ENCODE data around the gene PLCL2. TPM values are rescaled to one million over a fixed set of nuclear protein-coding genes. Genes with fewer than 3 reads are reported as not detected.
A peak's percentile ranks its signal among the peaks of the same experiment; 100 is the strongest.

The PLCL2 gene
- total and polyA plus RNA-seq, 2 donors (not counting 1 experiment from before 2014, with no cell fraction given), result 21.7 to 55.2 TPM

DNA sequence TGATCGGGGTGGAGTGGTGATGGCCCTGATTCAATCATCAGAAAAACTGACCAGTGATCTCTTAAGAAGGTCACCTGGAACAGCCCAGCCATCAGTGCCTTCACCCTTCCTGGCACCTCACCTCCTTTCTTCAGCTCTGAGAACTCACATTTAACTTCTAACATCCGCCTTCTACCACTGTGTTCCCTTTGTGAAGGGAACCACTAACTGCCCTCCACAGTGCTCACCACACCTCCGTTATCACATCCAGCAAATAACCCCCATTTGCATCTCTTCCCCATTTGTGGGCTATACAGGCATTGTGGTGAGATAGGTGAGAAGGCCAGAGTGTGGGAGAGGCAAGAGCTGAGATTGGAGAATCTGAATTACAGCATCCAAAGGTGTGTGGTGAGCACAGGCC, 107.4 kb downstream of the PLCL2 start:
- DNase-seq (no peak), ATAC-seq (ENCODE audit: low read depth) (no peak)
- no peak overlapping the region for H3K4me3 ChIP-seq (ENCODE audit: control extremely low read depth in 1 of 5, extremely low read depth in 1 of 5, insufficient read depth in 1 of 5, low read depth in 2 of 5, low read length in 4 of 5)
- no peaks in the 10 kb centered on the region for H3K36me3 ChIP-seq (replicated peaks in 1 of 2; ENCODE audit: control extremely low read depth in 1 of 2, control insufficient read depth in 1 of 2, extremely low read depth in 1 of 2, insufficient read depth in 2 of 2, low read length in 1 of 2)
- H3K9me3 ChIP-seq (ENCODE audit: control extremely low read depth in 1 of 3, control insufficient read depth in 2 of 3, insufficient read depth in 1 of 3, low read length in 2 of 3), result no peaks in the 10 kb centered on the region
- H3K4me1 ChIP-seq (ENCODE audit: control insufficient read depth in 2 of 2, insufficient read depth in 2 of 2, low read length in 2 of 2), result peaks cover 19 to 23% of the 10 kb centered on the region in 2 donors
- peaks cover 87% of the 10 kb centered on the region for H3K79me2 ChIP-seq (ENCODE audit: control insufficient read depth, insufficient read depth, low read length)
- ChIA-PET CTCF (no interaction called here), POLR2A (no interaction called here)
- no peak for TF ChIP-seq EZH2 (IDR thresholded peaks at IDR 0.05; ENCODE audit: borderline replicate concordance, insufficient read depth, low read depth, low read length, poor library complexity, severe bottlenecking)
- TF ChIP-seq, protein P1, sequence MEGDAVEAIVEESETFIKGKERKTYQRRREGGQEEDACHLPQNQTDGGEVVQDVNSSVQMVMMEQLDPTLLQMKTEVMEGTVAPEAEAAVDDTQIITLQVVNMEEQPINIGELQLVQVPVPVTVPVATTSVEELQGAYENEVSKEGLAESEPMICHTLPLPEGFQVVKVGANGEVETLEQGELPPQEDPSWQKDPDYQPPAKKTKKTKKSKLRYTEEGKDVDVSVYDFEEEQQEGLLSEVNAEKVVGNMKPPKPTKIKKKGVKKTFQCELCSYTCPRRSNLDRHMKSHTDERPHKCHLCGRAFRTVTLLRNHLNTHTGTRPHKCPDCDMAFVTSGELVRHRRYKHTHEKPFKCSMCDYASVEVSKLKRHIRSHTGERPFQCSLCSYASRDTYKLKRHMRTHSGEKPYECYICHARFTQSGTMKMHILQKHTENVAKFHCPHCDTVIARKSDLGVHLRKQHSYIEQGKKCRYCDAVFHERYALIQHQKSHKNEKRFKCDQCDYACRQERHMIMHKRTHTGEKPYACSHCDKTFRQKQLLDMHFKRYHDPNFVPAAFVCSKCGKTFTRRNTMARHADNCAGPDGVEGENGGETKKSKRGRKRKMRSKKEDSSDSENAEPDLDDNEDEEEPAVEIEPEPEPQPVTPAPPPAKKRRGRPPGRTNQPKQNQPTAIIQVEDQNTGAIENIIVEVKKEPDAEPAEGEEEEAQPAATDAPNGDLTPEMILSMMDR (IDR thresholded peaks at IDR 0.05), result no peak
- no peaks in the 10 kb centered on the region for H3K27me3 Mint-ChIP-seq
- intact Hi-C loops (cut with micrococcal nuclease), result no loop called here
- H3K4me2 ChIP-seq (replicated peaks; ENCODE audit: low read depth, low read length, poor library complexity, severe bottlenecking), result no peak overlapping the region
- peaks cover 65% of the 10 kb centered on the region for H4K20me1 ChIP-seq (ENCODE audit: control insufficient read depth, insufficient read depth, low read length, poor library complexity, severe bottlenecking)
- no peaks in the 10 kb centered on the region for H3K27me3 ChIP-seq (replicated peaks in 1 of 4; ENCODE audit: control extremely low read depth in 1 of 4, control insufficient read depth in 3 of 4, insufficient read depth in 4 of 4, low read length in 3 of 4)
- no peak overlapping the region for H2AFZ ChIP-seq (ENCODE audit: insufficient read depth, low read depth, low read length, poor library complexity, severe bottlenecking)
- no peaks in the 10 kb centered on the region for H3K9me3 Mint-ChIP-seq (ENCODE audit: insufficient read depth)
- peaks cover 77% of the 10 kb centered on the region for H3K4me1 Mint-ChIP-seq
- no peak overlapping the region for H3K27ac ChIP-seq (ENCODE audit: low read length in 2 of 2)
- H3K9ac ChIP-seq (ENCODE audit: low read length), result no peak overlapping the region
- H3K27ac Mint-ChIP-seq, result peak overlapping the region; percentile 3
- 92% methylated on average over 2 of the region's 3 CpGs for WGBS (ENCODE audit: insufficient coverage)
- no peak overlapping the region for H3K4me3 Mint-ChIP-seq

DNA sequence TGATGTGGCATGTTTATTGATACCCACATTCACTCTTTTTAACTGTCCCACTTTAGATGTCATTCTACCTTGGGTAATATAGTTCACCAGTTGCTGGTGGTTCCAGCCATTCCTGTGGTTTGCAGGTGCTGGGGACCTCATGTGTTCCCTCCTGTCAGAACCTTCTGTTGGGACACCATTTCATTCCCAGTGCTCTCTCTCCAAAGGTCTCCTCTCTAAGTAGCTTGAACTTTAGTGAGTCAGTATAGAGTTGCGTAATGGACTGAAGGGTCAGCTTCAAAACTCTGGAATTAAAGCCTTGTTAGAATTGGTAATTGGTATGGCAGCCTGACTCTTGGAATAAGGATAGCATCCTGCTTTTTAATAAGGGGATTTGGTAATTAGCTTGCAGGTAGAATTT, 108.5 kb downstream of the PLCL2 start:
- no peaks in the 10 kb centered on the region for H3K36me3 ChIP-seq (replicated peaks in 1 of 2; ENCODE audit: control extremely low read depth in 1 of 2, control insufficient read depth in 1 of 2, extremely low read depth in 1 of 2, insufficient read depth in 2 of 2, low read length in 1 of 2)
- CTCF ChIA-PET, result interaction anchor here (1.2 kb wide), 1 partner anchor 37 kb away, joined by 3 read pairs; no protein-coding TSS in a partner anchor
- H3K27me3 ChIP-seq (replicated peaks in 1 of 4; ENCODE audit: control extremely low read depth in 1 of 4, control insufficient read depth in 3 of 4, insufficient read depth in 4 of 4, low read length in 3 of 4), result no peaks in the 10 kb centered on the region
- H4K20me1 ChIP-seq (ENCODE audit: control insufficient read depth, insufficient read depth, low read length, poor library complexity, severe bottlenecking), result peaks cover 68% of the 10 kb centered on the region
- TF ChIP-seq, protein P1 (IDR thresholded peaks at IDR 0.05), result no peak
- TF ChIP-seq EZH2 (IDR thresholded peaks at IDR 0.05; ENCODE audit: borderline replicate concordance, insufficient read depth, low read depth, low read length, poor library complexity, severe bottlenecking), result no peak
- ATAC-seq (ENCODE audit: low read depth), result no peak
- no peak overlapping the region for H3K27ac ChIP-seq (ENCODE audit: low read length in 2 of 2)
- Mint-ChIP-seq H3K27me3 (no peaks in the 10 kb centered on the region), H3K4me3 (no peak overlapping the region), H3K9me3 (ENCODE audit: insufficient read depth) (no peaks in the 10 kb centered on the region), H3K27ac (no peak overlapping the region), H3K4me1 (peaks cover 76% of the 10 kb centered on the region)
- H3K4me2 ChIP-seq (replicated peaks; ENCODE audit: low read depth, low read length, poor library complexity, severe bottlenecking), result no peak overlapping the region
- H2AFZ ChIP-seq (ENCODE audit: insufficient read depth, low read depth, low read length, poor library complexity, severe bottlenecking), result no peak overlapping the region
- H3K9me3 ChIP-seq (ENCODE audit: control extremely low read depth in 1 of 3, control insufficient read depth in 2 of 3, insufficient read depth in 1 of 3, low read length in 2 of 3), result no peaks in the 10 kb centered on the region
- H3K9ac ChIP-seq (ENCODE audit: low read length), result no peak overlapping the region
- peaks cover 19 to 26% of the 10 kb centered on the region in 2 donors for H3K4me1 ChIP-seq (ENCODE audit: control insufficient read depth in 2 of 2, insufficient read depth in 2 of 2, low read length in 2 of 2)
- 100% methylated on average over 1 of the region's 1 CpG for WGBS (ENCODE audit: insufficient coverage)
- POLR2A ChIA-PET, result no interaction called here
- intact Hi-C loops (cut with micrococcal nuclease), result no loop called here
- H3K79me2 ChIP-seq (ENCODE audit: control insufficient read depth, insufficient read depth, low read length), result peaks cover 87% of the 10 kb centered on the region
- H3K4me3 ChIP-seq (ENCODE audit: control extremely low read depth in 1 of 5, extremely low read depth in 1 of 5, insufficient read depth in 1 of 5, low read depth in 2 of 5, low read length in 4 of 5), result no peak overlapping the region
- DNase-seq, result no peak

Data from B cell (primary cell).